DND-41 (cell line): Measurements from ENCODE around the gene ABI2.

Source experiments
- ATAC-seq: fragments of 200-7000 bp; cut with Tn5 transposase; 3 replicates; pipeline ENCODE4 v1.9.1; 2021; ENCODE audit warnings: low read depth; ENCODE audit not compliant: insufficient read depth
- DNase-seq: peaks from one replicate; pipeline ENCODE4 v3.0.0-alpha.2; 2020
- H2AFZ ChIP-seq: 2 replicates; pipeline ENCODE4 v1.6.0; 2012; ENCODE audit warnings: low read depth, low read length
- H3K27ac ChIP-seq: 2 replicates; pipeline ENCODE4 v1.5.1; 2012; ENCODE audit warnings: low read length, inconsistent platforms
- H3K27me3 ChIP-seq: fragments of 200-600 bp; sonication (generic); 2 replicates; pipeline ENCODE4 v1.6.0; 2012; ENCODE audit warnings: low read length, mild to moderate bottlenecking, inconsistent platforms; ENCODE audit not compliant: insufficient read depth, poor library complexity
- H3K36me3 ChIP-seq: 2 replicates; pipeline ENCODE4 v1.5.1; 2012; ENCODE audit warnings: low read length, inconsistent platforms; ENCODE audit not compliant: insufficient read depth
- H3K4me1 ChIP-seq: 2 replicates; pipeline ENCODE4 v1.5.1; 2012; ENCODE audit warnings: mild to moderate bottlenecking, low read length; ENCODE audit not compliant: insufficient read depth
- H3K4me2 ChIP-seq: 2 replicates; pipeline ENCODE4 v1.6.0; 2012; ENCODE audit warnings: mild to moderate bottlenecking, moderate library complexity, low read length, inconsistent platforms; ENCODE audit not compliant: insufficient read depth
- H3K4me3 ChIP-seq, 2 experiments: fragments of 200-600 bp in 1 of 2; shearing (Covaris generic) in 1 of 2; 2 replicates each; pipeline ENCODE4 v1.5.1; 2012 to 2016; ENCODE audit warnings: inconsistent platforms in 2 of 2, low read length in 2 of 2, mild to moderate bottlenecking in 2 of 2, low read depth in 1 of 2, moderate library complexity in 1 of 2
- H3K79me2 ChIP-seq: 2 replicates; pipeline ENCODE4 v1.6.0; 2012; ENCODE audit warnings: low read length, inconsistent platforms; ENCODE audit not compliant: insufficient read depth
- H3K9ac ChIP-seq: 2 replicates; pipeline ENCODE4 v1.6.0; 2012; ENCODE audit warnings: low read depth, mild to moderate bottlenecking, inconsistent platforms, low read length, moderate library complexity
- H3K9me3 ChIP-seq: 2 replicates; pipeline ENCODE4 v1.5.1; 2012; ENCODE audit warnings: low read length, moderate library complexity, mild to moderate bottlenecking, inconsistent platforms; ENCODE audit not compliant: insufficient read depth, severe bottlenecking
- H4K20me1 ChIP-seq: 2 replicates; pipeline ENCODE4 v1.6.0; 2012; ENCODE audit warnings: low read length; ENCODE audit not compliant: insufficient read depth
- EZH2 ChIP-seq: IDR thresholded peaks from 3 replicates; pipeline ENCODE4 v1.6.1; 2012; ENCODE audit warnings: borderline replicate concordance, low read depth, mild to moderate bottlenecking, moderate library complexity, low read length, inconsistent platforms; ENCODE audit not compliant: severe bottlenecking
- TF ChIP-seq, protein P1 (sequence below): IDR thresholded peaks from 2 replicates; pipeline ENCODE4 v1.5.1; 2012; ENCODE audit warnings: borderline replicate concordance, low read length, moderate library complexity, mild to moderate bottlenecking; ENCODE audit not compliant: poor library complexity, severe bottlenecking; ENCODE audit errors: extremely low read depth

Gene ABI2

DNA sequence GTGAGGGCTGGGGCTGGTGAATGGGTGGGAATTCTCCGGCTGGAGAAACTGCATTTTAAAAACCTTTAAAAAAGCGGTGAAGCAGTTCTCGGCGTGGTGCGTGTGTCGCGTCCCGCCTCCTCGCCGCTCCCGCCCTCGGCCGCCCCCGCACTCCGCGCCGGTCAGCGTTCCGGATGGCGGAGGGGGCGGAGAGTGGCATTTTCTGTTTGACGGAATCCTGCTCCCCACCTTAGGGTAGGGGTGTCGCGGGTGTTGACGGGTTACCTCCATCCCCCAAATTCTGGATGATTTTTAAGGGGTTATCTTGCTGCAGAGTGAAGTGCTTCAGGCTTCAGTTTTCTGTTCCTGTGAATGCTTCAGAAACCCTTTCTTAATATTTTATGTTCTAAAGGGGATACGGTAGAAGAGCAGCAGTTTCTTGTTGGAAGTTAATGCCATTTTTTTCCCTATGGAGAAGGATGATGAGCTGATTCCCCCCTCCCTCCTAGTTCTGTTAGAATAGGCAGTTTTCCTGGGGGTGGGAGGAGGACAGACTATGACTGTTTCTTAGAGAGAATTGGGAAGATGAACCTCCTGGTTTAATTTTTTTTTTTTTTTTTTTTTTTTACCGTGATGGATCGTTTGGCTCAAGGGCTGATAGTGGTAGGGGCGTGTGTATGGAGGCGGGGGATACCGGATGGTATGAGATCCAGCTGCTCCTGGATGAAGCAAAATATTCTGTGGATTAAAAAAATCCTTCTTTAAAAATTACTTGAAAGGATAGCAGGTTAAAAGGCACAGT lies 756 bp downstream of the ABI2 start:
- Histone ChIP-seq H3K9me3 (no peaks in the 10 kb centered on the region), H3K36me3 (no peaks in the 10 kb centered on the region), H3K4me2 (peak overlapping the region; percentile 64), H3K4me1 (peaks cover 34% of the 10 kb centered on the region), H2AFZ (peak overlapping the region; percentile 93), H3K27me3 (no peaks in the 10 kb centered on the region), H3K9ac (peak overlapping the region; percentile 90), H3K4me3 (peak overlapping the region; percentile 82 to 99), H3K27ac (peak overlapping the region; percentile 84), H3K79me2 (peaks cover 57% of the 10 kb centered on the region), H4K20me1 (peaks cover 6% of the 10 kb centered on the region; the same call in 1 of the 2 replicates)
- TF ChIP-seq EZH2: no peak
- TF ChIP-seq, protein P1, sequence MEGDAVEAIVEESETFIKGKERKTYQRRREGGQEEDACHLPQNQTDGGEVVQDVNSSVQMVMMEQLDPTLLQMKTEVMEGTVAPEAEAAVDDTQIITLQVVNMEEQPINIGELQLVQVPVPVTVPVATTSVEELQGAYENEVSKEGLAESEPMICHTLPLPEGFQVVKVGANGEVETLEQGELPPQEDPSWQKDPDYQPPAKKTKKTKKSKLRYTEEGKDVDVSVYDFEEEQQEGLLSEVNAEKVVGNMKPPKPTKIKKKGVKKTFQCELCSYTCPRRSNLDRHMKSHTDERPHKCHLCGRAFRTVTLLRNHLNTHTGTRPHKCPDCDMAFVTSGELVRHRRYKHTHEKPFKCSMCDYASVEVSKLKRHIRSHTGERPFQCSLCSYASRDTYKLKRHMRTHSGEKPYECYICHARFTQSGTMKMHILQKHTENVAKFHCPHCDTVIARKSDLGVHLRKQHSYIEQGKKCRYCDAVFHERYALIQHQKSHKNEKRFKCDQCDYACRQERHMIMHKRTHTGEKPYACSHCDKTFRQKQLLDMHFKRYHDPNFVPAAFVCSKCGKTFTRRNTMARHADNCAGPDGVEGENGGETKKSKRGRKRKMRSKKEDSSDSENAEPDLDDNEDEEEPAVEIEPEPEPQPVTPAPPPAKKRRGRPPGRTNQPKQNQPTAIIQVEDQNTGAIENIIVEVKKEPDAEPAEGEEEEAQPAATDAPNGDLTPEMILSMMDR: no peak
- ATAC-seq (peak; percentile 32), DNase-seq (peak; percentile 40)

DNA sequence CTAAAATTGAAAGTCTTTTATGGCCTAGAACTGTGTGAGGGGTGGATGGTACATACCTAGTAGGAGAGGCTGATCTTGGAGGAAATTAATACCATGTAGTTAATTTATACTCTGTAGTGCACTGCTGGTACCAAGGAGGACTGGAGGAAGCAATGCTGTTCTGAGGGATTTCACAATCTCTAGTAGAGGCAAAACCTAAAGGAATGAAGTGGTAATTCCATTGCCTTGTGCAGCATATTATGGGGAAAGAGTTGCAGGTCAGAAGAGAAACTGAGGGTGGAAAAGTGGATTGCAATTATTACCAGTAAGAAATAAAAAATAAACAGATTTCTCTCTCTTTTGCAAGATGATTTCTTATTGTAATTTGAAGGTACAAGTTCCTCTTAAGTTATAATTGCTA lies 2.2 kb downstream of the ABI2 start:
- Histone ChIP-seq H3K4me2 (peak overlapping the region; percentile 64), H3K4me1 (peaks cover 34% of the 10 kb centered on the region), H3K79me2 (peaks cover 71% of the 10 kb centered on the region), H4K20me1 (peaks cover 13% of the 10 kb centered on the region; the same call in 1 of the 2 replicates), H3K9me3 (no peaks in the 10 kb centered on the region), H2AFZ (no peak overlapping the region), H3K36me3 (peaks cover 10% of the 10 kb centered on the region; the same call in 1 of the 2 replicates), H3K27ac (peak overlapping the region; percentile 48; the same call in 1 of the 2 replicates), H3K4me3 (peak overlapping the region in 1 of 2 experiments; percentile 82; a peak in 2 of 4 replicates), H3K9ac (peak overlapping the region; percentile 90), H3K27me3 (no peaks in the 10 kb centered on the region)
- ATAC-seq: no peak
- TF ChIP-seq, protein P1: no peak
- no peak for TF ChIP-seq EZH2
- DNase-seq: no peak

DNA sequence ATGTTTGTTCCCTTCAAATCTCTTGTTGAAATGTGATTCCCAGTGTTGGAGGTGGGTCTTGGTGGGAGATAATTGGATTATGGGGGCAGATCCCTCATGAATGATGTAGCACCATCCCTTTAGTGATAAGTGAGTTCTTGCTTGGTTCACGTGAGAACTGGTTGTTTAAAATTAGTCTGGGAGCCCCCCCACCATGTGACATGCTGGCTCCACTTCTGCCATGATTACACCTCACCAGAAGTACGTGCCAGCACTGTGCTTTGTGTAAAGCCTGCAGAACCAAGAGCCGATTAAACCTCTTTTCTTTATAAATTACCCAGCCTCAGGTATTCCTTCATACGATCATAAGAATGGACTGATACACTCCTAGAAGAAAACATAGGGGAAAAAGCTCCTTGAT lies 10.1 kb downstream of the ABI2 start:
- H3K4me2 ChIP-seq: no peak overlapping the region
- no peak overlapping the region for H3K9ac ChIP-seq
- no peak overlapping the region for H3K4me3 ChIP-seq
- DNase-seq (no peak), ATAC-seq (no peak)
- H3K27ac ChIP-seq: no peak overlapping the region
- H3K79me2 ChIP-seq: peaks cover 95% of the 10 kb centered on the region
- TF ChIP-seq EZH2: no peak
- TF ChIP-seq, protein P1: no peak
- peaks cover 27% of the 10 kb centered on the region; the same call in 1 of the 2 replicates for H4K20me1 ChIP-seq
- no peaks in the 10 kb centered on the region for H3K4me1 ChIP-seq
- H3K36me3 ChIP-seq: peaks cover 29% of the 10 kb centered on the region; the same call in 1 of the 2 replicates
- H2AFZ ChIP-seq: no peak overlapping the region
- no peaks in the 10 kb centered on the region for H3K9me3 ChIP-seq
- H3K27me3 ChIP-seq: no peaks in the 10 kb centered on the region
